BLaER1 treated with 17β-estradiol and CSF1 and Interleukin-3, amounts not matched to agents 10 nM and 100 nM (cell line): ENCODE results near the gene GNG7.
A peak's percentile ranks its signal among the peaks of the same experiment; 100 is the strongest.

ENCODE experiments used
- H3K27ac ChIP-seq, 11 experiments: shearing (Covaris generic); formaldehyde crosslinking; 2 replicates each; pipeline ENCODE4 v1.8.1; 2022
- H3K27me3 ChIP-seq, 11 experiments: shearing (Covaris generic); formaldehyde crosslinking; 2 replicates each; pipeline ENCODE4 v1.8.1; 2022
- H3K36me3 ChIP-seq, 11 experiments: shearing (Covaris generic); formaldehyde crosslinking; 2 replicates each; pipeline ENCODE4 v1.8.1; 2022
- H3K4me1 ChIP-seq, 10 experiments: shearing (Covaris generic); formaldehyde crosslinking; 2 replicates each; pipeline ENCODE4 v1.8.1; 2022
- H3K4me2 ChIP-seq, 11 experiments: shearing (Covaris generic); formaldehyde crosslinking; 2 replicates each; pipeline ENCODE4 v1.8.1; 2022
- H3K4me3 ChIP-seq, 10 experiments: shearing (Covaris generic); formaldehyde crosslinking; 2 replicates each; pipeline ENCODE4 v1.8.1; 2022
- H3K9ac ChIP-seq, 11 experiments: shearing (Covaris generic); formaldehyde crosslinking; 2 replicates each; pipeline ENCODE4 v1.8.1; 2022
- H3K9me3 ChIP-seq, 11 experiments: shearing (Covaris generic); formaldehyde crosslinking; replicated peaks in 1 of 11; 2 replicates each; pipeline ENCODE4 v1.8.1; 2022
- H4K20me1 ChIP-seq, 11 experiments: shearing (Covaris generic); formaldehyde crosslinking; 2 replicates each; pipeline ENCODE4 v1.8.1; 2022
- Cebpa-rat ChIP-seq, 11 experiments: shearing (Covaris generic); IDR thresholded peaks; 2 replicates each; pipeline ENCODE4 v1.8.1; 2022

The GNG7 gene

GRCh38 chr19:2600914-2601870, 101.3 kb downstream of the GNG7 start:
- Histone ChIP-seq H3K4me3 (no peak overlapping the region), H4K20me1 (peaks cover 0 to 44% (median 0%) of the 10 kb centered on the region in 11 experiments; a peak in 6 of 22 replicates), H3K4me1 (peaks cover 7 to 48% (median 38%) of the 10 kb centered on the region in 10 experiments; a peak in 19 of 20 replicates), H3K9me3 (peaks cover 0 to 13% (median 5%) of the 10 kb centered on the region in 11 experiments; a peak in 10 of 22 replicates), H3K27ac (peak overlapping the region in 3 of 11 experiments; percentile 3 to 42 (median 40); a peak in 2 of 22 replicates), H3K36me3 (peaks cover 0 to 23% (median 13%) of the 10 kb centered on the region in 11 experiments; a peak in 12 of 22 replicates), H3K9ac (0 out of 22 replicates have a peak overlapping the region, but pooled peaks of 1 of the 11 experiments have one; percentile 7), H3K4me2 (peak overlapping the region in 5 of 11 experiments; percentile 10 to 40 (median 32); a peak in 8 of 22 replicates), H3K27me3 (no peaks in the 10 kb centered on the region)
- no peak for TF ChIP-seq Cebpa-rat (IDR thresholded peaks at IDR 0.05)

- Histone ChIP-seq H3K4me3 (no peak overlapping the region), H3K27me3 (no peaks in the 10 kb centered on the region), H4K20me1 (peaks cover 0 to 49% (median 0%) of the 10 kb centered on the region in 11 experiments; a peak in 6 of 22 replicates), H3K4me1 (peaks cover 11 to 36% (median 24%) of the 10 kb centered on the region in 10 experiments), H3K4me2 (peak overlapping the region in 5 of 11 experiments; percentile 6 to 46 (median 33); a peak in 6 of 22 replicates), H3K9ac (no peak overlapping the region), H3K36me3 (peaks cover 0 to 17% (median 0%) of the 10 kb centered on the region in 11 experiments; a peak in 4 of 22 replicates), H3K9me3 (no peaks in the 10 kb centered on the region), H3K27ac (peak overlapping the region in 1 of 11 experiments; percentile 4; a peak in 1 of 22 replicates)
- no peak for TF ChIP-seq Cebpa-rat (IDR thresholded peaks at IDR 0.05)
Measured at GRCh38 chr19:2594319-2594718, 108.2 kb downstream of the GNG7 start.

GRCh38 chr19:2592824-2593223, 109.7 kb downstream of the GNG7 start:
- Histone ChIP-seq H3K4me1 (peaks cover 16 to 42% (median 28%) of the 10 kb centered on the region in 10 experiments), H3K9ac (no peak overlapping the region), H3K9me3 (no peaks in the 10 kb centered on the region), H3K27me3 (no peaks in the 10 kb centered on the region), H3K4me2 (peak overlapping the region in 6 of 11 experiments; percentile 2 to 43 (median 23); a peak in 4 of 22 replicates), H3K4me3 (no peak overlapping the region), H4K20me1 (peaks cover 0 to 61% (median 9%) of the 10 kb centered on the region in 11 experiments; a peak in 8 of 22 replicates), H3K27ac (0 out of 22 replicates have a peak overlapping the region, but pooled peaks of 1 of the 11 experiments have one; percentile 9), H3K36me3 (peaks cover 0 to 20% (median 0%) of the 10 kb centered on the region in 11 experiments; a peak in 5 of 22 replicates)
- no peak for TF ChIP-seq Cebpa-rat (IDR thresholded peaks at IDR 0.05)

- Histone ChIP-seq H3K27me3 (no peaks in the 10 kb centered on the region), H4K20me1 (peaks cover 0 to 66% (median 9%) of the 10 kb centered on the region in 11 experiments; a peak in 10 of 22 replicates), H3K36me3 (peaks cover 0 to 19% (median 7%) of the 10 kb centered on the region in 11 experiments; a peak in 8 of 22 replicates), H3K9me3 (no peaks in the 10 kb centered on the region), H3K4me3 (no peak overlapping the region), H3K9ac (no peak overlapping the region), H3K27ac (no peak overlapping the region), H3K4me2 (no peak overlapping the region), H3K4me1 (peaks cover 21 to 52% (median 37%) of the 10 kb centered on the region in 10 experiments)
- TF ChIP-seq Cebpa-rat (IDR thresholded peaks at IDR 0.05) = no peak
Measured at GRCh38 chr19:2591537-2592291, 110.8 kb downstream of the GNG7 start.

- Histone ChIP-seq H3K9ac (no peak overlapping the region), H3K36me3 (peaks cover 0 to 21% (median 12%) of the 10 kb centered on the region in 11 experiments; a peak in 8 of 22 replicates), H3K4me3 (no peak overlapping the region), H3K4me2 (no peak overlapping the region), H3K27me3 (no peaks in the 10 kb centered on the region), H3K27ac (no peak overlapping the region), H3K4me1 (peaks cover 21 to 52% (median 37%) of the 10 kb centered on the region in 10 experiments), H4K20me1 (peaks cover 0 to 63% (median 9%) of the 10 kb centered on the region in 11 experiments; a peak in 10 of 22 replicates), H3K9me3 (no peaks in the 10 kb centered on the region)
- TF ChIP-seq Cebpa-rat (IDR thresholded peaks at IDR 0.05) = no peak
Measured at GRCh38 chr19:2590630-2591399, 111.7 kb downstream of the GNG7 start.

GRCh38 chr19:2589441-2589840, 113.1 kb downstream of the GNG7 start:
- Histone ChIP-seq H3K27ac (no peak overlapping the region), H3K27me3 (no peaks in the 10 kb centered on the region), H3K4me1 (peaks cover 17 to 49% (median 34%) of the 10 kb centered on the region in 10 experiments), H3K9me3 (no peaks in the 10 kb centered on the region), H3K4me2 (no peak overlapping the region; a peak in 1 of 22 replicates), H4K20me1 (peaks cover 0 to 58% (median 9%) of the 10 kb centered on the region in 11 experiments; a peak in 10 of 22 replicates), H3K4me3 (no peak overlapping the region), H3K36me3 (peaks cover 0 to 25% (median 12%) of the 10 kb centered on the region in 11 experiments; a peak in 8 of 22 replicates), H3K9ac (no peak overlapping the region)
- TF ChIP-seq Cebpa-rat (IDR thresholded peaks at IDR 0.05) = no peak

- H3K4me2 ChIP-seq = peak overlapping the region; percentile 6 to 69 (median 55); a peak in 18 of 22 replicates
- H3K4me3 ChIP-seq = no peak overlapping the region
- peaks cover 0 to 46% (median 9%) of the 10 kb centered on the region in 11 experiments; a peak in 10 of 22 replicates for H4K20me1 ChIP-seq
- H3K9me3 ChIP-seq = peaks cover 11 to 12% (median 11%) of the 10 kb centered on the region in 11 experiments
- no peak for TF ChIP-seq Cebpa-rat (IDR thresholded peaks at IDR 0.05)
- H3K27ac ChIP-seq = peak overlapping the region in 4 of 11 experiments; percentile 11 to 65 (median 60); a peak in 6 of 22 replicates
- peak overlapping the region in 5 of 11 experiments; percentile 4 to 47 (median 16); a peak in 6 of 22 replicates for H3K9ac ChIP-seq
- peaks cover 0 to 36% (median 21%) of the 10 kb centered on the region in 11 experiments; a peak in 16 of 22 replicates for H3K36me3 ChIP-seq
- no peaks in the 10 kb centered on the region for H3K27me3 ChIP-seq
- peaks cover 11 to 37% (median 27%) of the 10 kb centered on the region in 10 experiments; a peak in 17 of 20 replicates for H3K4me1 ChIP-seq
Measured at GRCh38 chr19:2588081-2588777, 114.3 kb downstream of the GNG7 start.
